Neuron (in vitro differentiated cells): ENCODE results near the gene REPS1.
"Not testable (repeated sequence)": the region's sequence is repeated elsewhere in the genome, so short reads cannot be mapped to it uniquely, and the experiment has no call there.

Experiments
- H2AFZ ChIP-seq: one replicate; pipeline ENCODE4 v1.6.1; 2013; ENCODE audit warnings: low read depth, mild to moderate bottlenecking, inconsistent platforms, low read length, moderate library complexity
- H3K27me3 ChIP-seq: one replicate; pipeline ENCODE4 v1.6.1; 2013; ENCODE audit warnings: low read length; ENCODE audit not compliant: insufficient read depth
- H3K36me3 ChIP-seq: one replicate; pipeline ENCODE4 v1.6.1; 2013; ENCODE audit warnings: low read length; ENCODE audit not compliant: insufficient read depth
- H3K4me1 ChIP-seq: one replicate; pipeline ENCODE4 v1.6.1; 2013; ENCODE audit warnings: low read length; ENCODE audit not compliant: insufficient read depth
- H3K4me3 ChIP-seq: 2 replicates; pipeline ENCODE4 v1.5.1; 2013; ENCODE audit warnings: mild to moderate bottlenecking, low read length, moderate library complexity
- H3K9me3 ChIP-seq: one replicate; pipeline ENCODE4 v1.6.1; 2013; ENCODE audit warnings: low read length

The REPS1 gene

GRCh38 chr6:138987643-138988468 lies at the start of gene REPS1:
REPS1 (minus strand) TSS chr6:138988253; CDS start chr6:138987682, 571 bp downstream.
- Histone ChIP-seq H3K4me1 (peaks cover 19% of the 10 kb centered on the region), H3K36me3 (no peaks in the 10 kb centered on the region), H3K27me3 (no peaks in the 10 kb centered on the region), H3K4me3 (peak within 1 kb of the TSS; percentile 94), H3K9me3 (no peaks in the 10 kb centered on the region), H2AFZ (peak within 1 kb of the TSS; percentile 64)

- Histone ChIP-seq H3K4me1 (no peaks in the 10 kb centered on the region), H2AFZ (no peak overlapping the region), H3K27me3 (no peaks in the 10 kb centered on the region), H3K4me3 (no peak overlapping the region), H3K9me3 (no peaks in the 10 kb centered on the region), H3K36me3 (peaks cover 21% of the 10 kb centered on the region)
Measured at GRCh38 chr6:139037490-139037889, 49.4 kb upstream of the REPS1 start.

DNA sequence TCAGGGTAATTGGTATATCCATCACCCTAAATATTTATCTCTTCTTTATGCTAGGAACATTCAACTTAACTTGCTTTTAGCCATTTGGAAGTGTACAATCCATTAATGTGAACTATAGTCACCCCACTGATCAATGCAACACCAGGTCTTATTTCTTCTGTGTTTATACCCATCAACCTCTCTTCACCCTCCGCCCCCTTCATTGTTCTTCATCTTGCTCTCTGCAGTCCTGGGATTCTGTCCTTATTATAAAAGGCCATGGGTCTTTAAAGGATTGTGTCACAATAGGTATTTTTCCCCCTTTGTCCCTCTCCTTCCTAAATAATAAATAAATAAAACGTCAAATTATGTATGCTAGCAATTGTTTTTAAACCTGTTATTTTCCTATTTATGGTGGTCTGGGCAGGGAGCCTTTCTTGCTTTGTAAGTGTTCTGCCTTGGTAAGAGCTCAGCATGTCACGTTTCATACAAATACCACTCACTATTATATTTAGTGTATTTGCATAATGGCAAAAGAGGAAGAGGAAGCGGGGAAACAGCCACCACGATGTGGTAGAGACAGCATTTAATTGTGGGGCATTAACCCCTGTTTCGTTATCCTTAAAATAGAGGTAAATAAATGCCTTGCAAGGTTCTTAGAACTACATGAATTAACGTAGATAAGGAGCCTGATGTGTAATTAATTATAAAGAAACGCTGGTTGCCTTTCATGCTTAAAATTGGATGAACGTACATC lies 42.3 kb upstream of the REPS1 start:
- Histone ChIP-seq H3K27me3 (no peaks in the 10 kb centered on the region), H3K4me3 (peak overlapping the region; percentile 69), H3K9me3 (no peaks in the 10 kb centered on the region), H2AFZ (peak overlapping the region; percentile 91), H3K4me1 (peaks cover 19% of the 10 kb centered on the region), H3K36me3 (peaks cover 13% of the 10 kb centered on the region)

- peak overlapping the region; percentile 69 for H3K4me3 ChIP-seq
- H3K4me1 ChIP-seq, result peaks cover 19% of the 10 kb centered on the region
- H3K36me3 ChIP-seq, result peaks cover 8% of the 10 kb centered on the region
- H3K9me3 ChIP-seq, result no peaks in the 10 kb centered on the region
- peak overlapping the region; percentile 91 for H2AFZ ChIP-seq
- H3K27me3 ChIP-seq, result no peaks in the 10 kb centered on the region
Measured at GRCh38 chr6:139029470-139030227, 41.6 kb upstream of the REPS1 start.

DNA sequence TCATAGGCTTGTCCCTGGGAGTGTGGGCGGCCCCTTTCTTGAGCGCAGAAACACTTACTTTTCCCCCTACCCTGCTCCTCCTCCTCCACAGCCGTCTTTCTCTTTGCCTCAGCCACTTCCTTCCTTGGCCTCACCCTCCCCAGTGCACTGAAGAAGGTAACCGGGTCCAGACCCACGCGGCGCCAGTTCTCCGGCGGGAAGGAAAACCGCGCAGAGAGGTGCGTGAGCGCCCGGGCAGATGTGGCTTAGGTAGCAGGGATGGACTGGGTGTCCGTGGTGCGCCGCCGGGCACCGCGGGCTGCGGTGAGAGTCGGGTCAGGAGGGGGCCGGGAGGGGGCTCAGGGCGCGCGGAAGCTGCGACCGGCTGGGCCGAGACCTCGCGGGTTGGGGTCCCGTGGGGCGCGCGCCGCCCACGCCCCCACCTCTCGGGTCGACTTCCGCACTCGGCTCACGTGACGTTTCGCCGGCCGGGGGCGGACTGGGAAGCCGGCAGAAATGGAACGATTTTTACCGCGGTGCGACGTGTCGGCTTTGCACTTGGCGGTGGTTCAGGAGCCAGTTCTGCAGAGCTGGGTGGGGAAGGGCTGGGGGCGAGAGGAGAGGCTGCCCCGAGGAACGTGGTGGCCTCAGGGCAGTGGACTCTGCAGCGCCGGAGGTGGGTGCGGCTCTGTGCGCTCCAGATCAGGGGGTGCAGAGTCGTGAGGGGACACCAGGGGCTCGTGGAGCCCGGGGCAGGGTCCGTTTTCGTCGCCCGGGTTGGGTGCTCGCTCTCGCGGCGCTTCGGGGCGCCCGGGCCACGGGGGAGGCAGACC lies 40.8 kb upstream of the REPS1 start, which contains the start of gene ABRACL:
Gene ABRACL, plus strand, starts transcription at position 88 of the 812 bp plus-strand sequence. CDS start 5,416 bp downstream, outside the sequence.
- H3K9me3 ChIP-seq, result no peaks in the 10 kb centered on the region
- no peaks in the 10 kb centered on the region for H3K27me3 ChIP-seq
- H3K4me3 ChIP-seq, result peak within 1 kb of the TSS; percentile 69
- H3K36me3 ChIP-seq, result peaks cover 4% of the 10 kb centered on the region
- H3K4me1 ChIP-seq, result peaks cover 19% of the 10 kb centered on the region
- peak within 1 kb of the TSS; percentile 91 for H2AFZ ChIP-seq

- no peaks in the 10 kb centered on the region for H3K9me3 ChIP-seq
- peaks cover 19% of the 10 kb centered on the region for H3K4me1 ChIP-seq
- H2AFZ ChIP-seq, result peak overlapping the region; percentile 91
- H3K27me3 ChIP-seq, result no peaks in the 10 kb centered on the region
- H3K36me3 ChIP-seq, result no peaks in the 10 kb centered on the region
- peak overlapping the region; percentile 69 for H3K4me3 ChIP-seq
Measured at GRCh38 chr6:139028215-139028657, 40.2 kb upstream of the REPS1 start.

- Histone ChIP-seq H3K36me3 (no peaks in the 10 kb centered on the region), H3K4me1 (peaks cover 19% of the 10 kb centered on the region), H3K27me3 (no peaks in the 10 kb centered on the region), H2AFZ (peak overlapping the region; percentile 91), H3K4me3 (peak overlapping the region; percentile 69), H3K9me3 (no peaks in the 10 kb centered on the region)
Measured at GRCh38 chr6:139027620-139028182, 39.6 kb upstream of the REPS1 start.

- H3K4me1 ChIP-seq, result peaks cover 17% of the 10 kb centered on the region
- H3K36me3 ChIP-seq, H2AFZ ChIP-seq, H3K9me3 ChIP-seq, H3K27me3 ChIP-seq, H3K4me3 ChIP-seq: not testable (repeated sequence)
Measured at GRCh38 chr6:139025416-139025815, 37.4 kb upstream of the REPS1 start.

- no peak overlapping the region for H3K4me3 ChIP-seq
- H2AFZ ChIP-seq, result no peak overlapping the region
- H3K27me3 ChIP-seq, result no peaks in the 10 kb centered on the region
Measured at GRCh38 chr6:139020689-139021088, 32.6 kb upstream of the REPS1 start.

DNA sequence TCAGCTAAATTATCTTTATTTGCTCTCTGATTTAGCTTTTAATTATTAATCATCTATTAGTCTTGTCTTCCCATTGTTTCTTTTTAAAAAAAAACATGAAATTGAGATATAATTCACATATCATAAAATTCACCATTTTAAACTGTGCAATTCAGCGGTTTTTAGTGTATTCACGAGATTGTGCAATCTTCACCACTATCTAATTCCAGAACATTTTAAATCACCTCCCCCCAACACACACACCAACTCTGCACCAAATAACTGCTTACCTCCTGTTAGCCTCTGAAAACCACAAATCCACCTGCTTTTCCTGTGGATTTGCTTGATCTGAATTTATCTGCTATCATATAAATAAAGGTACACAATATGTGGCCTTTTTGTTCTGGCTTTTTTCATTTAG lies 31.7 kb upstream of the REPS1 start:
- no peaks in the 10 kb centered on the region for H3K27me3 ChIP-seq

More at GRCh38 chr6:139020689-139021088, 32.6 kb upstream of the REPS1 start:
- Histone ChIP-seq H3K4me1 (peaks cover 12% of the 10 kb centered on the region), H3K36me3 (no peaks in the 10 kb centered on the region), H3K9me3 (no peaks in the 10 kb centered on the region)

DNA sequence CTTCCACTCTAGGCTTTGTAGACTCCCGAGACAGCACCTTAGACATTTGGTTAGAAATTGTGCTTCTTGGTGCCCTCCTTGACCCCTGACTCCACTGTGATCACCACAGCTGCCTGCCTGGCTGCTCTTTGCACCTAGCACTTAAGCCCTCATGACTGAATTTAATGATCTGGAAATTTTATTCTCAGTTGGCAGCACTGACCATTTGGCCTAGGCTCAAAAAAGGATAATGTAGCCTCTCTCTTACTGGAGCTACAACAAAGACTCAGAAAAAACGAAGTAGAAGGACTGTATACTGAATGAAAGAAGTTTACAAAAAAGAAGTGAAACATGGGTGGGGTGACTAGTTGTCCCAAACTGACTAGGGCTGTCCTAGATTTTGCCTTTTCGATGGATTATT lies 29.2 kb upstream of the REPS1 start:
- Histone ChIP-seq H3K4me1 (peaks cover 18% of the 10 kb centered on the region), H3K27me3 (no peaks in the 10 kb centered on the region), H3K36me3 (no peaks in the 10 kb centered on the region), H2AFZ (peak overlapping the region; percentile 55), H3K4me3 (no peak overlapping the region), H3K9me3 (no peaks in the 10 kb centered on the region)

More for the DNA sequence above, 31.7 kb upstream of the REPS1 start:
- H3K4me3 ChIP-seq, result no peak overlapping the region
- H3K36me3 ChIP-seq, result no peaks in the 10 kb centered on the region
- H2AFZ ChIP-seq, result no peak overlapping the region
- H3K4me1 ChIP-seq, result peaks cover 12% of the 10 kb centered on the region
- H3K9me3 ChIP-seq, result no peaks in the 10 kb centered on the region
